ENCODE results near the gene NPFFR1. TPM values are rescaled to one million over a fixed set of nuclear protein-coding genes. Genes with fewer than 3 reads are reported as not detected.

Gene NPFFR1
- total RNA-seq, 1 experiment from 2014 or later: not detected

DNA sequence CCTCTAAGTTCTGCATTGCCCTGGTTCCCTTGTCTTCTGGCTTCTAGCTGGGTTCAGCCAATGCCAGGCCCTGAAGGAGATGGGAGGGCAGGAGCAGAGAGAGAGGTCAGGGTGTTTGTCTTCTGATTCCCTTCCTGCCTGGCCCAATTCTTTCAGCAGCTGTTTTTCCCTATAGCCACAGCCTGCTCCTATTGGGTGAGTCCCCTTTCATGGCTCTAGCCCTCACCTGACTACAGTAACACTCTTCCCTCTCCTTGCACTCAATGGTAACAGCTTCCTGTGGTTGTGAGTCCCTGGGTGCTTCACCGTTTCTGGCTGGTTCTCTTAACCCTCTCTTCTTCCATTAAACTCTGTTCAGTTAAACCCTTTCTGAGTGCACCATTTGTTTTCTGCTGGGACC lies 17.1 kb downstream of the NPFFR1 start:
- no peaks in the 10 kb centered on the region for H3K36me3 Mint-ChIP-seq (ENCODE audit: insufficient read depth, unreplicated experiment)
- POLR2A ChIA-PET: interaction anchor here (0.9 to 5.6 kb wide), 16 partner anchors 8 to 138 kb away, joined by 3 to 43 read pairs (median 5); partner anchors contain the start of genes EIF4EBP2, PPA1 and SAR1A
- CTCF ChIA-PET: interaction anchor here (1.1 to 4.7 kb wide), 4 partner anchors 29 to 99 kb away, joined by 3 to 23 read pairs (median 4); no protein-coding TSS in a partner anchor
- no peak for DNase-seq (ENCODE audit: unreplicated experiment)
- H3K27ac Mint-ChIP-seq (ENCODE audit: low read depth, unreplicated experiment): peak overlapping the region; percentile 92
- no peaks in the 10 kb centered on the region for H3K27me3 Mint-ChIP-seq (ENCODE audit: insufficient read depth, unreplicated experiment)
- no peak for TF ChIP-seq CTCF (IDR thresholded peaks at IDR 0.05; ENCODE audit: unreplicated experiment)
- H3K4me3 Mint-ChIP-seq (ENCODE audit: unreplicated experiment): no peak overlapping the region
- peaks cover 30% of the 10 kb centered on the region for H3K4me1 Mint-ChIP-seq (ENCODE audit: insufficient read depth, unreplicated experiment)
- BruUV-seq (replicated peaks): no TSS peak
- H3K9me3 Mint-ChIP-seq (ENCODE audit: unreplicated experiment): no peaks in the 10 kb centered on the region
- intact Hi-C loops (cut with micrococcal nuclease): loop anchor here (1.0 kb wide), 1 partner anchor 34 kb away; no protein-coding TSS in a partner anchor

- CTCF ChIA-PET: interaction anchor here (1.6 to 4.7 kb wide), 2 partner anchors 44 to 98 kb away, joined by 4 to 23 read pairs; no protein-coding TSS in a partner anchor
- Mint-ChIP-seq H3K4me1 (ENCODE audit: insufficient read depth, unreplicated experiment) (peaks cover 30% of the 10 kb centered on the region), H3K9me3 (ENCODE audit: unreplicated experiment) (peaks cover 4% of the 10 kb centered on the region), H3K27ac (ENCODE audit: low read depth, unreplicated experiment) (peak overlapping the region; percentile 92), H3K27me3 (ENCODE audit: insufficient read depth, unreplicated experiment) (no peaks in the 10 kb centered on the region), H3K4me3 (ENCODE audit: unreplicated experiment) (no peak overlapping the region), H3K36me3 (ENCODE audit: insufficient read depth, unreplicated experiment) (no peaks in the 10 kb centered on the region)
- POLR2A ChIA-PET: interaction anchor here (1.3 to 5.6 kb wide), 4 partner anchors 9 to 33 kb away, joined by 3 to 43 read pairs (median 9); partner anchors contain the start of gene PPA1
- TF ChIP-seq CTCF (IDR thresholded peaks at IDR 0.05; ENCODE audit: unreplicated experiment): no peak
- intact Hi-C loops (cut with micrococcal nuclease): no loop called here
- no TSS peak for BruUV-seq (replicated peaks)
- no peak for DNase-seq (ENCODE audit: unreplicated experiment)
Measured at GRCh38 chr10:70266056-70266455, 17.7 kb downstream of the NPFFR1 start.

GRCh38 chr10:70265032-70265689 lies 18.6 kb downstream of the NPFFR1 start:
- H3K4me3 Mint-ChIP-seq (ENCODE audit: unreplicated experiment): no peak overlapping the region
- peak; percentile 45 for DNase-seq (ENCODE audit: unreplicated experiment)
- TF ChIP-seq CTCF (IDR thresholded peaks at IDR 0.05; ENCODE audit: unreplicated experiment): no peak
- H3K27ac Mint-ChIP-seq (ENCODE audit: low read depth, unreplicated experiment): no peak overlapping the region
- intact Hi-C loops (cut with micrococcal nuclease): loop anchor here (2.0 kb wide), 1 partner anchor 100 kb away; no protein-coding TSS in a partner anchor
- H3K36me3 Mint-ChIP-seq (ENCODE audit: insufficient read depth, unreplicated experiment): no peaks in the 10 kb centered on the region
- H3K4me1 Mint-ChIP-seq (ENCODE audit: insufficient read depth, unreplicated experiment): peaks cover 30% of the 10 kb centered on the region
- BruUV-seq (replicated peaks): no TSS peak
- CTCF ChIA-PET: interaction anchor here (0.9 to 4.7 kb wide), 7 partner anchors 12 to 122 kb away, joined by 3 to 23 read pairs (median 4); no protein-coding TSS in a partner anchor
- H3K27me3 Mint-ChIP-seq (ENCODE audit: insufficient read depth, unreplicated experiment): no peaks in the 10 kb centered on the region
- H3K9me3 Mint-ChIP-seq (ENCODE audit: unreplicated experiment): peaks cover 7% of the 10 kb centered on the region
- POLR2A ChIA-PET: interaction anchor here (0.6 to 1.3 kb wide), 4 partner anchors 8 to 100 kb away, joined by 3 to 5 read pairs (median 3); partner anchors contain the start of gene PPA1

DNA sequence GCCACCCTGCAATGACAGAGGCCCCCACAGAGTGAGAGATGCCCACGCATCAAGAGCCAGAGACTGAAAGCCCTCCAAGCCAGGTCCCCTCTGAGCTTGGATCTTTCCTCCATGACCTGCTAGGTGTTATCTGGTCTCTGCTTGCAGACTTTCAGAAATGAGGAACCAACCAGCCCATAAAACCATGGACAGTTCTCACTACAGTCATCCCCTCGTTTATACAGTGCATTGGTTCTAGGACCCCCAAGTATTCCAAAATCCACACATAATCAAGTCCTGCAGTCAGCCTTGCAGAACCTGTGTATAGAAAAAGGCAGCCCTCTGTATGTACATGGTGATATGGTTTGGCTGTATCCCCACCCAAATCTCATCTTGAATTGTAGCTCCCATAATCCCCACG lies 23.1 kb downstream of the NPFFR1 start:
- intact Hi-C loops (cut with micrococcal nuclease): no loop called here
- TF ChIP-seq CTCF (IDR thresholded peaks at IDR 0.05; ENCODE audit: unreplicated experiment): no peak
- H3K4me3 Mint-ChIP-seq (ENCODE audit: unreplicated experiment): no peak overlapping the region
- peaks cover 7% of the 10 kb centered on the region for H3K9me3 Mint-ChIP-seq (ENCODE audit: unreplicated experiment)
- H3K4me1 Mint-ChIP-seq (ENCODE audit: insufficient read depth, unreplicated experiment): peaks cover 14% of the 10 kb centered on the region
- no TSS peak for BruUV-seq (replicated peaks)
- H3K36me3 Mint-ChIP-seq (ENCODE audit: insufficient read depth, unreplicated experiment): no peaks in the 10 kb centered on the region
- no peaks in the 10 kb centered on the region for H3K27me3 Mint-ChIP-seq (ENCODE audit: insufficient read depth, unreplicated experiment)
- ChIA-PET CTCF (interaction anchor here (0.6 to 1.0 kb wide), 3 partner anchors 15 to 104 kb away, joined by 3 read pairs; no protein-coding TSS in a partner anchor), POLR2A (no interaction called here)
- H3K27ac Mint-ChIP-seq (ENCODE audit: low read depth, unreplicated experiment): no peak overlapping the region
- DNase-seq (ENCODE audit: unreplicated experiment): no peak

All from MCF 10A (cell line).